Sigmoid colon (tissue), 4 donors: ENCODE results near the gene SZT2.

Experiments
- CTCF ChIP-seq, 4 experiments: fragments of 450-650 bp in 3 of 4; fragments of 200-600 bp in 1 of 4; IDR thresholded peaks; one replicate each; pipeline ENCODE4 v1.5.1; 2016 to 2019; ENCODE audit warnings: antibody characterized with exemption in 4 of 4, mild to moderate bottlenecking in 3 of 4, moderate library complexity in 2 of 4
- POLR2A ChIP-seq, 2 donors: fragments of 450-650 bp; IDR thresholded peaks; one replicate each; pipeline ENCODE4 v1.6.1; 2016; ENCODE audit warnings: antibody characterized with exemption in 2 of 2, mild to moderate bottlenecking in 2 of 2, moderate library complexity in 2 of 2
- POLR2AphosphoS5 ChIP-seq, 4 donors: sonication (generic); formaldehyde crosslinking; IDR thresholded peaks; one replicate each; pipeline ENCODE4 v1.6.1; 2017; ENCODE audit warnings: antibody characterized with exemption in 4 of 4

DNA sequence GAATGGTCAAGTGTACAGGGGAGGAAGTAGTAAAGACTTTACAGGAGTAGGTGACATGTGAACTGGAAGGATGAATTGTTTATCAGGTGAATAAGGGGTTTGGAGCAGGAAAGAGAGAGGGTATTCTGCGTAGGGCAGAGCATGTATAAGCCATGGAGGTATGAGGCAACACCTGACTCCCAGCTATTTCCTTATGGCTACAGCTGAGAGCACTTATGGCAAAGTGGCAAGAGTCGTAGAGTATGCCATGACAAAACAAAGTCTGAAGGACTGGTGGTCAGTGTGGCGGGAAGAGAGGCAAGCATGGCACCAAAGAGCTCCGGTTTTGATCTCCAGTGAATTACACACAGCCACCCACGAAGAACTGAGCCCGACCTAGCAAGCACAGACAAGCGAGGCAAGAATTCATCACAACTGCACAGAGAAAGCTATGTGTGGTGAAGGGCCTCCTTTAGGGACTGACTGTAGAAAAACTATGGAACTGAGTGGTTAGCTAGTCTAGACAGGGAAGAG lies 12.9 kb upstream of the SZT2 start:
- TF ChIP-seq POLR2A (IDR thresholded peaks at IDR 0.05) (no peak), CTCF (IDR thresholded peaks at IDR 0.05) (no peak), POLR2AphosphoS5 (IDR thresholded peaks at IDR 0.05) (no peak)
